ENCODE measurements around the gene C20orf144. TPM values are rescaled to one million over a fixed set of nuclear protein-coding genes. Genes with fewer than 3 reads are reported as not detected.
A peak's percentile ranks its signal among the peaks of the same experiment; 100 is the strongest.

The C20orf144 gene
- total RNA-seq, 4 donors from 2014 or later: not detected

DNA sequence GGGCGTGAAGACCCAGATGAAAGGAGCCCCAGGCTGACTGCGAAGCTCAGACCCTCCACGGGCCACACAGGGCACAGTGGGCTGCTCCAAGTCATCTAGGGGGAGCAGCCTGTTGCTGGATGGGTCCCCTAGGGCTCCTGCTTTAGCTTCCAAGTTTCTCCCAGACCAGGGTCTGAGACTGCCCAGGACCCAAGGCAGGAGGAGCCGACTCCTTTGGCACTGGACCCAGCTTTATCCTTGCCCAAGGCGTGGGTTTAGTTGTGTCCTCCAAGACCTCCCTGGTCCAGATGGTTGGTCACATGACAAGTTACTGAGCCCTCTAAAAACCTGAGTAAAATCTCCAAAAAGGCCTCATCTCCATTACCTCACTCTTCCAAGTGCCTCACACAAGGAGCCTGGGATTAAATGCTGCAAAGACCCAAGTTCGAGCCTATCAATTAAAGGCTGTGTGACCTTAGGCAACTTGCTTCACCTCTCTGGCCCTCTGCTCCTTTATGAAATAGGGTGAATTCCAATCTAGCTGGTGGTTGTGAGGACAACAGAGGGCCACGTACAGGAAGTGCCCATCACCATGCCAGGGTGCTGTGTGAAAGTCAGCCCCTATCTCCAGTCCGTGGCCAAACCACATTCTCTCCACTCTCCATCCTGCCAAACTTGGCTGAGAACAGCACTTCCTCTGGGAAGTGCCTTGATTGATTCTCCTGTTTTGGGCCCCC lies 9.6 kb downstream of the C20orf144 start:
- no peak for TF ChIP-seq POLR2A (IDR thresholded peaks at IDR 0.05)
- TF ChIP-seq EP300 (IDR thresholded peaks at IDR 0.05): no peak
- TF ChIP-seq, protein P1, sequence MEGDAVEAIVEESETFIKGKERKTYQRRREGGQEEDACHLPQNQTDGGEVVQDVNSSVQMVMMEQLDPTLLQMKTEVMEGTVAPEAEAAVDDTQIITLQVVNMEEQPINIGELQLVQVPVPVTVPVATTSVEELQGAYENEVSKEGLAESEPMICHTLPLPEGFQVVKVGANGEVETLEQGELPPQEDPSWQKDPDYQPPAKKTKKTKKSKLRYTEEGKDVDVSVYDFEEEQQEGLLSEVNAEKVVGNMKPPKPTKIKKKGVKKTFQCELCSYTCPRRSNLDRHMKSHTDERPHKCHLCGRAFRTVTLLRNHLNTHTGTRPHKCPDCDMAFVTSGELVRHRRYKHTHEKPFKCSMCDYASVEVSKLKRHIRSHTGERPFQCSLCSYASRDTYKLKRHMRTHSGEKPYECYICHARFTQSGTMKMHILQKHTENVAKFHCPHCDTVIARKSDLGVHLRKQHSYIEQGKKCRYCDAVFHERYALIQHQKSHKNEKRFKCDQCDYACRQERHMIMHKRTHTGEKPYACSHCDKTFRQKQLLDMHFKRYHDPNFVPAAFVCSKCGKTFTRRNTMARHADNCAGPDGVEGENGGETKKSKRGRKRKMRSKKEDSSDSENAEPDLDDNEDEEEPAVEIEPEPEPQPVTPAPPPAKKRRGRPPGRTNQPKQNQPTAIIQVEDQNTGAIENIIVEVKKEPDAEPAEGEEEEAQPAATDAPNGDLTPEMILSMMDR (IDR thresholded peaks at IDR 0.05): no peak
- no peak for TF ChIP-seq POLR2AphosphoS5 (IDR thresholded peaks at IDR 0.05)
- no peaks in the 10 kb centered on the region for H3K9me3 ChIP-seq
- H3K4me3 ChIP-seq: no peak overlapping the region
- no peaks in the 10 kb centered on the region for H3K27me3 ChIP-seq
- no peak for DNase-seq (ENCODE audit: low spot score in 2 of 2)
- peaks cover 4% of the 10 kb centered on the region for H3K36me3 ChIP-seq
- no peak overlapping the region for H3K27ac ChIP-seq
- WGBS: 81% methylated on average over 8 of the region's 8 CpGs
- peaks cover 67% of the 10 kb centered on the region for H3K4me1 ChIP-seq

DNA sequence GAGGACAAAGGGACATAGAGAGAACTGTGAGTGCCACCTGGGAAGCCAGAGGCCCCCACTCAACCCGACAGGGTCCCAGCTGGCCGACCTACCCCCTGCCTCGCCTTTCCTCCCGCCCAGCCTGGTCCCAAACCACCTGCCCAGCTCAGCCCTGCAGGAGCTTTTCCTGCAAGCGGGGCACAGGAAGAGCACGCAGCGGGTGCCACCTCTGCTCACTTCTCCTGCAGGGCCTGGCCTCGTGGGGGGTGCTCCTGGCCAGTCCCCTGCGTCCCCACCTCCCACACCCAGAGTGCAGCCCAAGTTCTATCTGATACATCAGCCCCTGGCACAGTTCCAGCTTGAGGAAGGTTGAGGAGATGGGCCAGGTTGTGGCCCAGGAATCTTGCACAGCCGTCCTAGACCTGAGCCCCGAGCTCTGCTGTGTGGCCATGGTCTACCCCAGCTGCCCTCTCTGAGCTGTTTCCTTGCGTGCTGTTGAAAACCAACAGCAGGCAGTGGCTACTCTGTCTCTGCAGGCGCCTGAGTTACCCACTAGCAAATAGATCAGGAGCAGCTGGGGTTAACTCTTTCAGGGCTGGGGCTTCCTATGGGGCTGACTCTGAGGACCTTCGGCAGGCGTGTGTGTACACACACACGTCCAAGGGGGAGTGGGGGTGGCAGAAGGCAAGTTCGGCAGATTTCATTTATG lies 10.4 kb downstream of the C20orf144 start:
- H3K4me1 ChIP-seq: peaks cover 67% of the 10 kb centered on the region
- peak overlapping the region; percentile 83 for H3K4me3 ChIP-seq
- H3K27me3 ChIP-seq: no peaks in the 10 kb centered on the region
- no peaks in the 10 kb centered on the region for H3K9me3 ChIP-seq
- 74% methylated on average over 16 of the region's 17 CpGs for WGBS
- TF ChIP-seq POLR2AphosphoS5 (IDR thresholded peaks at IDR 0.05) (no peak), EP300 (IDR thresholded peaks at IDR 0.05) (no peak)
- TF ChIP-seq, protein P1 (IDR thresholded peaks at IDR 0.05): no peak
- H3K27ac ChIP-seq: no peak overlapping the region
- H3K36me3 ChIP-seq: peaks cover 4% of the 10 kb centered on the region
- no peak for DNase-seq (ENCODE audit: low spot score in 2 of 2)

DNA sequence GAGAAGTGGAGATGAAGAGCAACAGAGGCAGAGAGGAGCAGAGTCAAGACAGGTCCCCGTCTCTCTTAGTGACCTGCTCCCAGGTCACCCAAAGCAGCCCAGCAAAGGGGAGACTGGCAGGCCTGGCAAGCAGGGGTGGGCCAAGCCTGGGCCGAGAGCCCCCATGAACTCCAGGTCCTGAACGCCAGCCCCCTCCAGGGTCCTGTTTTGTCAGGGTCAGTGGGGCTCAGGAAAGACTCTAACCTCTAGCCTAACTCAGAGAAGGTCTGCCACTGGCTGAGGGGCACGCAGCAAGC lies 10.9 kb downstream of the C20orf144 start:
- no peak overlapping the region for H3K27ac ChIP-seq
- H3K4me3 ChIP-seq: peak overlapping the region; percentile 83
- TF ChIP-seq POLR2AphosphoS5 (IDR thresholded peaks at IDR 0.05) (no peak), POLR2A (IDR thresholded peaks at IDR 0.05) (no peak), EP300 (IDR thresholded peaks at IDR 0.05) (no peak)
- TF ChIP-seq, protein P1 (IDR thresholded peaks at IDR 0.05): no peak
- no peaks in the 10 kb centered on the region for H3K27me3 ChIP-seq
- WGBS: 72% methylated on average over 4 of the region's 4 CpGs
- no peak for DNase-seq (ENCODE audit: low spot score in 2 of 2)
- no peaks in the 10 kb centered on the region for H3K9me3 ChIP-seq
- peaks cover 64% of the 10 kb centered on the region for H3K4me1 ChIP-seq
- H3K36me3 ChIP-seq: peaks cover 4% of the 10 kb centered on the region

DNA sequence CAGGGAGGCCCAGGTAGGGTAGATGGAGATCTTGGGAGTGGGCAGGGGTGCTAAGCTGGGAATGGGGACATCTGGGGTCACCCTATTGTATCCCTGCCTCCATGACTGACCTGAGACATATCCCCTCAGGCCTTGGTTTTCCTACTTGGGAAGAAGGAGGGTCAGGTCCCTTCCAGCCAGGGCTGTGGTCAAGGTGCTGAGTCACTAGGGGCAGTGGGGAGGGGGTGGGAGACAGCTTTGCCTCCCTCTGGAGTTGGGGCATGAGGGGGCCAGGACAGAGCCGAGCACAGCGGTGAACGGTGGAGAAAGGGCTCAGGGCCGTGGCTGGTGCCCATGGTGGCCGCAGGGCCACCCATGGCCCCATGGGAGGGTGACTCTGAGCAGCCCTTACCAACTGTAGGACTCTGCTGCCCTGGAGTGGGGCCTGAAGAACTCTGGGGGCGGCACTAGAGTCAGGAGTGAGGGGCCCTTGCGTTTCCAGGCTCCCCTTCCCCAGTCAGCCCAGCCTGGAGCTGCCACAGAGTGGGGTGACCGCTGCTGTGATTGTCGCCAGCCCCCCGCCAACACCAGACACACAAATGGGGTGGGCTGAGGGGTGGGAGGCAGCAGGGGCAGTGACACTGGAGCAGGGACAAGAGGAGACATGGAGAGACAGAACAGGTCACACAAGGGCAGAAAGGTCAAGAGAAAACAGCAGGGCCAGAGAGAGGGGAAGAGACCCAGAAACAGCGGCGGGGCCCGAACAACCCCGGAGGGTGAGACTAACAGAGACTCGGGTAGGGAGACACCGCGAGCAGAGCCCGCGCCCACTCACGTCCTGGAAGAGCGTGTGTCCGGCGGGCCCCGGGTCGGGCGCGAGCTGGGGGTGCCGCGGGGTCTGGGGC lies 11.5 kb downstream of the C20orf144 start:
- peaks cover 61% of the 10 kb centered on the region for H3K4me1 ChIP-seq
- peaks cover 4% of the 10 kb centered on the region for H3K36me3 ChIP-seq
- H3K4me3 ChIP-seq: peak overlapping the region; percentile 83
- peak overlapping the region; percentile 91 for H3K27ac ChIP-seq
- no peak for DNase-seq (ENCODE audit: low spot score in 2 of 2)
- no peaks in the 10 kb centered on the region for H3K9me3 ChIP-seq
- TF ChIP-seq, protein P1 (IDR thresholded peaks at IDR 0.05): no peak
- TF ChIP-seq POLR2A (IDR thresholded peaks at IDR 0.05) (no peak), EP300 (IDR thresholded peaks at IDR 0.05) (no peak), POLR2AphosphoS5 (IDR thresholded peaks at IDR 0.05) (no peak)
- no peaks in the 10 kb centered on the region for H3K27me3 ChIP-seq
- WGBS: 30% methylated on average over 20 of the region's 29 CpGs
